SK-N-SH treated with all-trans-retinoic acid at 6 μM for 48 hours (cell line): ENCODE measurements around the gene OTUD5.

Source experiments
- ATAC-seq: fragments of 200-7000 bp; cut with Tn5 transposase; 3 replicates; pipeline ENCODE4 v1.9.1; 2020; ENCODE audit warnings: mild to moderate bottlenecking, moderate library complexity
- BACH2 ChIP-seq: fragments of 250-450 bp; sonication (Bioruptor Pico); IDR thresholded peaks from 2 replicates; pipeline ENCODE4 v1.9.0; 2021; ENCODE audit warnings: mild to moderate bottlenecking, borderline replicate concordance
- CREB5 ChIP-seq: fragments of 250-450 bp; sonication (Bioruptor Pico); IDR thresholded peaks from 2 replicates; pipeline ENCODE4 v1.5.1; 2020; ENCODE audit warnings: low read depth, mild to moderate bottlenecking, moderate library complexity
- CSDC2 ChIP-seq: fragments of 250-450 bp; sonication (Bioruptor Pico); IDR thresholded peaks from 2 replicates; pipeline ENCODE4 v1.5.0; 2020; ENCODE audit warnings: mild to moderate bottlenecking, moderate library complexity
- CSRNP3 ChIP-seq: fragments of 250-450 bp; sonication (Bioruptor Pico); IDR thresholded peaks from 2 replicates; pipeline ENCODE4 v1.5.1; 2021; ENCODE audit warnings: mild to moderate bottlenecking, moderate library complexity
- ESRRG ChIP-seq: fragments of 250-450 bp; sonication (Bioruptor Pico); IDR thresholded peaks from 2 replicates; pipeline ENCODE4 v1.6.1; 2021; ENCODE audit warnings: mild to moderate bottlenecking
- GLIS3 ChIP-seq: fragments of 250-450 bp; sonication (Bioruptor Pico); IDR thresholded peaks from 2 replicates; pipeline ENCODE4 v1.5.0; 2020; ENCODE audit warnings: mild to moderate bottlenecking, moderate library complexity
- PATZ1 ChIP-seq: fragments of 250-450 bp; sonication (Bioruptor Pico); IDR thresholded peaks from 2 replicates; pipeline ENCODE4 v1.8.0; 2020; ENCODE audit warnings: mild to moderate bottlenecking, moderate library complexity, borderline replicate concordance
- PPARA ChIP-seq: fragments of 250-450 bp; sonication (Bioruptor Pico); IDR thresholded peaks from 2 replicates; pipeline ENCODE4 v1.5.0; 2020; ENCODE audit warnings: mild to moderate bottlenecking, borderline replicate concordance
- RARB ChIP-seq: fragments of 250-450 bp; sonication (Bioruptor Pico); IDR thresholded peaks from 2 replicates; pipeline ENCODE4 v1.8.0; 2021; ENCODE audit warnings: mild to moderate bottlenecking, moderate library complexity
- TCF4 ChIP-seq: fragments of 250-450 bp; sonication (Bioruptor Pico); IDR thresholded peaks from 2 replicates; pipeline ENCODE4 v1.8.0; 2021; ENCODE audit warnings: mild to moderate bottlenecking, moderate library complexity, borderline replicate concordance
- TOX ChIP-seq: fragments of 250-450 bp; sonication (Bioruptor Pico); IDR thresholded peaks from 2 replicates; pipeline ENCODE4 v1.8.0; 2021; ENCODE audit warnings: mild to moderate bottlenecking, moderate library complexity, borderline replicate concordance
- ZC3H10 ChIP-seq: fragments of 250-450 bp; sonication (Bioruptor Pico); IDR thresholded peaks from 2 replicates; pipeline ENCODE4 v1.5.1; 2021; ENCODE audit warnings: mild to moderate bottlenecking, moderate library complexity
- ZFP3 ChIP-seq: fragments of 250-450 bp; sonication (Bioruptor Pico); IDR thresholded peaks from 2 replicates; pipeline ENCODE4 v1.5.0; 2020; ENCODE audit warnings: mild to moderate bottlenecking, moderate library complexity
- TF ChIP-seq, protein P1 (sequence below): fragments of 250-450 bp; sonication (Bioruptor Pico); IDR thresholded peaks from 2 replicates; pipeline ENCODE4 v1.5.0; 2020; ENCODE audit warnings: mild to moderate bottlenecking, moderate library complexity
- TF ChIP-seq, protein P2 (sequence below): fragments of 250-450 bp; sonication (Bioruptor Pico); IDR thresholded peaks from 2 replicates; pipeline ENCODE4 v1.8.0; 2021; ENCODE audit warnings: low read depth, mild to moderate bottlenecking, moderate library complexity, borderline replicate concordance

OTUD5 gene

DNA sequence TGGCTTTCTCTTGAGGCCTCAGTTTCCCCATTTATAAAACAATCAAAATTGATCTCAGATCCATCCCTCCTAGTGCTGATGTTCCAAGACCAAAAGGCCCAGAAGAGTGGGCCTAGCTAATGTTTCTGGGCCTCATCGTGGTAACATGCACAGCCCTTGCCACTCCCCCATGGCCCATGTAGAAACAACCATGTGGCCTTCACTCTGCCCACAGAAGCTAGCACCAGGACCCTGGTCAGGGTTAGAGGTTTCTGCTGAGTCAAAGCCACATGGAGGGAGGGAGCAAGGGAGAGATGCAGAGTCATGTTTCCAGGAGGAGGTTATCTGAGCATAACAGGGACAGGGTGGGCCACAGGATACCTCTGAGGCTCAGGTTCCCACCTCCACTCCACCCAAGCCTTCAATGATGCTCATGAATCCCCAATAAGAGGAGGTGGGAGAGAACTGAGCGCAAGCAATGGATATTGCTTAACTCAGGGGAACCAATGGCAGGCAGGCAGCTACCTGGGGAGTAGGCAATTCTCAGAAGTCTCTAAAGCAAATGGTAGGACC is 16.9 kb downstream of the OTUD5 start:
- ATAC-seq, result no peak
- TF ChIP-seq, protein P1, sequence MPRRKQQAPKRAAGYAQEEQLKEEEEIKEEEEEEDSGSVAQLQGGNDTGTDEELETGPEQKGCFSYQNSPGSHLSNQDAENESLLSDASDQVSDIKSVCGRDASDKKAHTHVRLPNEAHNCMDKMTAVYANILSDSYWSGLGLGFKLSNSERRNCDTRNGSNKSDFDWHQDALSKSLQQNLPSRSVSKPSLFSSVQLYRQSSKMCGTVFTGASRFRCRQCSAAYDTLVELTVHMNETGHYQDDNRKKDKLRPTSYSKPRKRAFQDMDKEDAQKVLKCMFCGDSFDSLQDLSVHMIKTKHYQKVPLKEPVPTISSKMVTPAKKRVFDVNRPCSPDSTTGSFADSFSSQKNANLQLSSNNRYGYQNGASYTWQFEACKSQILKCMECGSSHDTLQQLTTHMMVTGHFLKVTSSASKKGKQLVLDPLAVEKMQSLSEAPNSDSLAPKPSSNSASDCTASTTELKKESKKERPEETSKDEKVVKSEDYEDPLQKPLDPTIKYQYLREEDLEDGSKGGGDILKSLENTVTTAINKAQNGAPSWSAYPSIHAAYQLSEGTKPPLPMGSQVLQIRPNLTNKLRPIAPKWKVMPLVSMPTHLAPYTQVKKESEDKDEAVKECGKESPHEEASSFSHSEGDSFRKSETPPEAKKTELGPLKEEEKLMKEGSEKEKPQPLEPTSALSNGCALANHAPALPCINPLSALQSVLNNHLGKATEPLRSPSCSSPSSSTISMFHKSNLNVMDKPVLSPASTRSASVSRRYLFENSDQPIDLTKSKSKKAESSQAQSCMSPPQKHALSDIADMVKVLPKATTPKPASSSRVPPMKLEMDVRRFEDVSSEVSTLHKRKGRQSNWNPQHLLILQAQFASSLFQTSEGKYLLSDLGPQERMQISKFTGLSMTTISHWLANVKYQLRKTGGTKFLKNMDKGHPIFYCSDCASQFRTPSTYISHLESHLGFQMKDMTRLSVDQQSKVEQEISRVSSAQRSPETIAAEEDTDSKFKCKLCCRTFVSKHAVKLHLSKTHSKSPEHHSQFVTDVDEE (CRISPR knock-in tag), result no peak
- no peak for TF ChIP-seq TOX (CRISPR knock-in tag)

- no peak for ATAC-seq
- TF ChIP-seq TCF4, result no peak
Measured at GRCh38 chrX:48939524-48940228, 17.7 kb downstream of the OTUD5 start.

DNA sequence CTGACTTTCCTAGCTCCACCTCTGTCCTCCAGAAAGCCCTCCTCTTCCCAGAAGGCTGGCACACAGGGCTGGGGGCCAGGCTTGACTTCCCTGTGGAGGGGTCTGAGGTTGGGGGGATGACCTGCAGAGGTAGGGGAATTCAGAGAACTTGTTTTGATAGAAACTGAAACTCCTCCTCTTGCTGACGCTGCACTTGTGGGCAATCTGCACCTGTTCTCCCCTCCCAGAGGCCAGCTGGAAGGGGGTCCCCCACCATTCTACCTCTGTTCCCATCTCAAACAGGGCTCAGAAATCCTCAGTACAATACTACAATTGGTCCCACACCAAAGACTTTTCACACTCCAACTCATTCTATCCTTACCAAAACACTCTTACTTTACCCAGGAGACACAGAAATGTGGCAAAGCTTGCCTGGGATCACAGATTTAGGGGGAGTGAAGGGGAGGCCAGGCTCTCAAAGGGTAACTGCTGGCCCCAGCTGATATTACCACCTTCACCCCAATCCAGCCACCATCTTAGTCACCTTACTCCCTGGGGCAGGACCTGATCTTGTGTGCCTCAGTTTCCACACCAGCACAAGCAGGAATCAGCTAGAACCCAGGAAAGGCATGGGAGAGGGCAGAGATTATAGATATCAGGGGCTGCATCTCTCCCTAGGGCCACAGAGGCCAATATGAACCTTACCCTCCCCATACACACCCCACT is 18.5 kb downstream of the OTUD5 start:
- ATAC-seq, result no peak
- TF ChIP-seq PPARA (CRISPR knock-in tag), result no peak
- no peak for TF ChIP-seq BACH2
- no peak for TF ChIP-seq RARB
- TF ChIP-seq PATZ1, result no peak
- no peak for TF ChIP-seq CSRNP3
- TF ChIP-seq, protein P2, sequence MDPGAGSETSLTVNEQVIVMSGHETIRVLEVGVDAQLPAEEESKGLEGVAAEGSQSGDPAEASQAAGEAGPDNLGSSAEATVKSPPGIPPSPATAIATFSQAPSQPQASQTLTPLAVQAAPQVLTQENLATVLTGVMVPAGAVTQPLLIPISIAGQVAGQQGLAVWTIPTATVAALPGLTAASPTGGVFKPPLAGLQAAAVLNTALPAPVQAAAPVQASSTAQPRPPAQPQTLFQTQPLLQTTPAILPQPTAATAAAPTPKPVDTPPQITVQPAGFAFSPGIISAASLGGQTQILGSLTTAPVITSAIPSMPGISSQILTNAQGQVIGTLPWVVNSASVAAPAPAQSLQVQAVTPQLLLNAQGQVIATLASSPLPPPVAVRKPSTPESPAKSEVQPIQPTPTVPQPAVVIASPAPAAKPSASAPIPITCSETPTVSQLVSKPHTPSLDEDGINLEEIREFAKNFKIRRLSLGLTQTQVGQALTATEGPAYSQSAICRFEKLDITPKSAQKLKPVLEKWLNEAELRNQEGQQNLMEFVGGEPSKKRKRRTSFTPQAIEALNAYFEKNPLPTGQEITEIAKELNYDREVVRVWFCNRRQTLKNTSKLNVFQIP (CRISPR knock-in tag), result no peak
- no peak for TF ChIP-seq CSDC2 (CRISPR knock-in tag)
- no peak for TF ChIP-seq GLIS3 (CRISPR knock-in tag)
- no peak for TF ChIP-seq ZFP3 (CRISPR knock-in tag)

- no peak for TF ChIP-seq ESRRG (CRISPR knock-in tag)
- TF ChIP-seq ZC3H10 (CRISPR knock-in tag), result no peak
- TF ChIP-seq CREB5 (CRISPR knock-in tag), result no peak
- TF ChIP-seq, all 23 proteins: peak for 0
- no peak for ATAC-seq
Measured at GRCh38 chrX:48937054-48937907, 20.1 kb downstream of the OTUD5 start.
